Stimulated activated memory B cell treated with anti-CD40 and anti-IgM and Interleukin-4, amounts not matched to agents 10 μg/mL and 1 μg/mL and 100 μg/mL, for 72 hours (primary cell): Measurements from ENCODE around the gene LPP.

Experiments used
- ATAC-seq: fragments of 150-1000 bp; cut with Tn5 transposase; 2 replicates; pipeline ENCODE4 v1.10.0; 2021
- H3K27ac Mint-ChIP-seq: one replicate; pipeline ENCODE4 v1.8.0; 2022; ENCODE audit warnings: mild to moderate bottlenecking, mixed read lengths
- H3K27me3 Mint-ChIP-seq: one replicate; pipeline ENCODE4 v1.8.0; 2022; ENCODE audit warnings: mixed read lengths
- H3K36me3 Mint-ChIP-seq: one replicate; pipeline ENCODE4 v1.8.0; 2022; ENCODE audit warnings: mixed read lengths
- H3K4me1 Mint-ChIP-seq: one replicate; pipeline ENCODE4 v1.8.0; 2022; ENCODE audit warnings: mixed read lengths
- H3K4me3 Mint-ChIP-seq: one replicate; pipeline ENCODE4 v1.8.0; 2022; ENCODE audit warnings: mild to moderate bottlenecking, moderate library complexity, mixed read lengths
- H3K9me3 Mint-ChIP-seq: one replicate; pipeline ENCODE4 v1.8.0; 2022; ENCODE audit warnings: mixed read lengths

LPP gene

DNA sequence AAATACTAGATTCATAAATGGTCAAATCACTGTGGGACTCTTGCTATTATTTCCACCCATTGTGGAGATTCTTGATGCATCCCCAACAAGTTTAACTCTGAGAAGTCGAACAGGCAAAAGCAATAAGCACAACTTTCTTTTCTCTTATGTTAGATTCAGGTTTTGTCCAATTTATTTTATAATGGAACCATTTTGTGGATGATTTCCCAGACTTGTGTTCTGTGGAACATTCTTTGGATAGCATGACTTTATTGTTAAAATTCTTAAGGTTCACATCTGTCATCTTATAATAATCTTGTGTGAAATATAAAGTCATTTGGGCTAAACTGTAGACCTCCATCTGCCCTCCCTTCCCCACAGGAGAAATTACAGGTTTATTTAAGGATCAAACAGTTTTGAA is 213.7 kb downstream of the LPP start:
- Mint-ChIP-seq H3K4me1 (peaks cover 35% of the 10 kb centered on the region), H3K9me3 (no peaks in the 10 kb centered on the region), H3K27me3 (no peaks in the 10 kb centered on the region), H3K27ac (no peak overlapping the region), H3K4me3 (no peak overlapping the region), H3K36me3 (no peaks in the 10 kb centered on the region)
- ATAC-seq: no peak

DNA sequence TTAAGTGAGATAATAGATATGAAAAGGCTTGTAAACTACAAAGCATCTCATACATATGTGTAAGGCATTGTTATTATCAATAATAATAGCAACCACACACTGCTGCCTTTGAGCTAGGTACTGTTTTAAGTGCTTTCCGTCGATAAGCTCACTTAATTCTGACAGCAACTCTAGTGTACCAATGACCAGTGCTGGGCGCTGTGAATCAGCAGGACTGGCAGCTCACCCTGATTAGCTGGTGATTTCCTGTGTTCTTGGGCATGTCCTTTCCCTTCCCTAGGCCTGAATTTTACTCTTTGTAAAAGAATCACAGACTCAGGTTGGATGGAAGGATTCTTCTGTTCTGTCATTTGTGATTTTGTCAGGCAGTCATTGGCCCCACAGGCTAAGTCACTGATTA is 215.6 kb downstream of the LPP start:
- Mint-ChIP-seq H3K9me3 (no peaks in the 10 kb centered on the region), H3K27me3 (no peaks in the 10 kb centered on the region), H3K36me3 (no peaks in the 10 kb centered on the region), H3K4me1 (peaks cover 30% of the 10 kb centered on the region), H3K4me3 (no peak overlapping the region), H3K27ac (peak overlapping the region; percentile 50)
- no peak for ATAC-seq

- Mint-ChIP-seq H3K4me1 (peaks cover 30% of the 10 kb centered on the region), H3K27ac (no peak overlapping the region), H3K9me3 (no peaks in the 10 kb centered on the region), H3K4me3 (no peak overlapping the region), H3K36me3 (peaks cover under 1% of the 10 kb centered on the region), H3K27me3 (no peaks in the 10 kb centered on the region)
- ATAC-seq: peak; percentile 53
Measured at GRCh38 chr3:188370081-188370830, 216.3 kb downstream of the LPP start.

- Mint-ChIP-seq H3K9me3 (peaks cover 5% of the 10 kb centered on the region), H3K36me3 (peaks cover 35% of the 10 kb centered on the region), H3K4me1 (peaks cover 40% of the 10 kb centered on the region), H3K4me3 (no peak overlapping the region), H3K27me3 (no peaks in the 10 kb centered on the region), H3K27ac (no peak overlapping the region)
- ATAC-seq: no peak
Measured at GRCh38 chr3:188378786-188379185, 224.8 kb downstream of the LPP start.

- ATAC-seq: no peak
- Mint-ChIP-seq H3K9me3 (peaks cover 10% of the 10 kb centered on the region), H3K36me3 (peaks cover 40% of the 10 kb centered on the region), H3K4me1 (peaks cover 50% of the 10 kb centered on the region), H3K27me3 (no peaks in the 10 kb centered on the region), H3K27ac (peak overlapping the region; percentile 7), H3K4me3 (no peak overlapping the region)
Measured at GRCh38 chr3:188380252-188380651, 226.3 kb downstream of the LPP start.

GRCh38 chr3:188380722-188381121 is 226.8 kb downstream of the LPP start:
- peaks cover 35% of the 10 kb centered on the region for H3K36me3 Mint-ChIP-seq
- peaks cover 50% of the 10 kb centered on the region for H3K4me1 Mint-ChIP-seq
- H3K4me3 Mint-ChIP-seq: no peak overlapping the region
- no peaks in the 10 kb centered on the region for H3K27me3 Mint-ChIP-seq
- no peak overlapping the region for H3K27ac Mint-ChIP-seq
- H3K9me3 Mint-ChIP-seq: peaks cover 10% of the 10 kb centered on the region
- ATAC-seq: no peak

DNA sequence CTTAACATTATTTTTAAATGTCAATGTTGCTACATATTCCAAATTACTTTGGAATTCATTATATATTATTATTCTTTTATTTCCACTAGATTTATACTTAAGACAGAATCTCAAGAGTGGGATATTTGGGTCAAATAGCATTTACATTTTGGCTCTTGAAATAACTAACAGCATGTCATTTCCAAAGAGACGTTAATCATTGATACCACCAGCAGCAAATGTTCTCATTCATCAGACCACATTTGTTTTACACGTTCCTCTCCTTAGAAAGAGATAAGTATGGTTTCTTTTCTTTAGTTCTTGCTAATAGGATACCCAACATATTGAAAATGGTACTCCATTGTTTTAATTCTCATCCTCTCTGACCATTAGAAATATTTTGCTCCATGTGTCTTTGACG is 229.8 kb downstream of the LPP start:
- peaks cover 7% of the 10 kb centered on the region for H3K9me3 Mint-ChIP-seq
- peaks cover 20% of the 10 kb centered on the region for H3K36me3 Mint-ChIP-seq
- H3K4me3 Mint-ChIP-seq: no peak overlapping the region
- peak overlapping the region; percentile 43 for H3K27ac Mint-ChIP-seq
- H3K27me3 Mint-ChIP-seq: no peaks in the 10 kb centered on the region
- ATAC-seq: no peak
- H3K4me1 Mint-ChIP-seq: peaks cover 64% of the 10 kb centered on the region

DNA sequence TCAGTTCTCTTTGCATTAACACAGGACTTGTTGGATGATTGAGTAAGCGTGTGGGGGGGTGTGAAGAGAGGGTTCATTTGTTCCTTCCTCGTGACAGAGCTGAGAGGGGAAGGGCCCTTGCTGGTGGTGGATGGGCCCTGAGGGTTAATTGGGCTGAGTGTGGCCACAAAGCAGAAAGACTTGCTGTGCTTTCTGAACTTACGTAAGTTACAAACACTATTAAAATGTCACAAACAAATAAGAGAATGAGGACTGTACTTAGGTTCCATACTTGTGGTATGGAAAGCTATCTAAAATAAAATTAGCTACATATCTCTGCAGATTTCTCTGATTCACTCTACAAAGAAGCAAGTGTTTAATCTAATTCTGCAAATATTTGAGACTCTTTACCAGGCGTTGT is 231.3 kb downstream of the LPP start:
- H3K9me3 Mint-ChIP-seq: peaks cover 5% of the 10 kb centered on the region
- H3K4me1 Mint-ChIP-seq: peaks cover 67% of the 10 kb centered on the region
- ATAC-seq: no peak
- H3K27me3 Mint-ChIP-seq: no peaks in the 10 kb centered on the region
- peak overlapping the region; percentile 53 for H3K27ac Mint-ChIP-seq
- peaks cover 12% of the 10 kb centered on the region for H3K36me3 Mint-ChIP-seq
- no peak overlapping the region for H3K4me3 Mint-ChIP-seq

DNA sequence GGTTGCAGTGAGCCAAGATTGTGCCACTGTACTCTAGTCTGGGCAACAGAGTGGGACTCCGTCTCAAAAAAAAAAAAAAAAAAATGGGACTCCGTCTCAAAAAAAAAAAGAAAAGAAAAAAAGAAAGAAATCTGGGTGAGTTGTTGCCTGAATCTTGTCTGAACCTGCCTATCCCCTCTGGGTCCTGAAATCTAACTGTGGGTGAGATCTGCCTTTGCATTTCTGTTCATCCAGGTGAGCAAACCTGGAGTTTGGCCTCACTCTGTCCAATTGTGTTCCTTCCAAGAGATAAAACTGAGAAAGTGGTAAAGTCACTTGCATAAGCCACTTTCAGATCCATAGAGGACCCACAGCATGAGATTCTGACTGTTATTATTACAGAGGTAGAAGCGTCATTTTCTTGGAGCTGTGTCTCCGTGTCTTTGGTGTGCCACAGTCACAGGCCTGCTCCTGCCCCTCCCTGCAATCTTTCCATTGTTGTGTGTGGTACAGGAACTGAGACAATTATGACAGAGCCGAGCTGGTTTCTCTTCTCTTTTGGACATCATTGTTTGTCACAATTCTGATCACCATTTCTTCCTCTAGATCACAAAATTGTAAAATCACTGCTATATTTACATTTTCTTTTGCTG is 235.9 kb downstream of the LPP start:
- H3K4me1 Mint-ChIP-seq: peaks cover 69% of the 10 kb centered on the region
- H3K4me3 Mint-ChIP-seq: peak overlapping the region; percentile 57
- peak overlapping the region; percentile 99 for H3K27ac Mint-ChIP-seq
- no peaks in the 10 kb centered on the region for H3K27me3 Mint-ChIP-seq
- no peaks in the 10 kb centered on the region for H3K9me3 Mint-ChIP-seq
- no peaks in the 10 kb centered on the region for H3K36me3 Mint-ChIP-seq
- peak; percentile 99 for ATAC-seq

GRCh38 chr3:188390343-188390718 is 236.4 kb downstream of the LPP start:
- Mint-ChIP-seq H3K36me3 (no peaks in the 10 kb centered on the region), H3K27me3 (no peaks in the 10 kb centered on the region), H3K27ac (peak overlapping the region; percentile 99), H3K4me1 (peaks cover 64% of the 10 kb centered on the region), H3K9me3 (no peaks in the 10 kb centered on the region), H3K4me3 (peak overlapping the region; percentile 57)
- peak; percentile 64 for ATAC-seq

DNA sequence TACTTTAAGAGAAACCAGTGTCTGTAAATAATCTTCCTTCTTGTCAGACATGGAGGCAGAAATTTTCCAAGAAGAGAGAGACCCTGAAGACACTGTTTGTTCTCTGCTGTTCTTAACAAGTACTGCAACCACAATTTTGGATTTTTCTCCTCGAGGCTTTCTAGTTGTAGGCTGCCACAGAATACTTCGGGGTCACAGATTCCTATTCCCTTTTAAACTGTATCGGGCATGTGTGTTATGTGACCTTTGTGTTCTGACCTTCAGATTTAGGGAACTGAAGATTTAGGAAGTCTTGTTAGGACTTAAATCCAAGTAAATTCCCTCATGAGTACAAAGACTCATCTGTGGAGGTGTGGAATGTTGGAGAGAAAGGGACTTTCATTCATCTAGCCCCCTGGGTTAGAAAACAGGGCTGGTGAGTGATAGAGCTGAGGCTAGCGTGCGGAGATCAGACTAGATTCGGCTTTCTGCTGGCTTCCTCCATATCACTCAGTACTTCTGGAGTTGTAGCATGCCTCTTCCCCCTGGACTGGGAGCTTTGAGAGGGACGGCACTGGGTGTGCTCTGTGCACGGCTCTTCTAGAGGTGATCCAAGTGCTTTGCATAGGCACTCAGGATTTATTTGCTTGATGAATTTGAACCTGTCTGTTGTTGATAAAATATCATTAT is 237.0 kb downstream of the LPP start:
- peak overlapping the region; percentile 57 for H3K4me3 Mint-ChIP-seq
- ATAC-seq: no peak
- H3K9me3 Mint-ChIP-seq: no peaks in the 10 kb centered on the region
- peaks cover 58% of the 10 kb centered on the region for H3K4me1 Mint-ChIP-seq
- no peaks in the 10 kb centered on the region for H3K27me3 Mint-ChIP-seq
- H3K27ac Mint-ChIP-seq: peak overlapping the region; percentile 99
- H3K36me3 Mint-ChIP-seq: no peaks in the 10 kb centered on the region

DNA sequence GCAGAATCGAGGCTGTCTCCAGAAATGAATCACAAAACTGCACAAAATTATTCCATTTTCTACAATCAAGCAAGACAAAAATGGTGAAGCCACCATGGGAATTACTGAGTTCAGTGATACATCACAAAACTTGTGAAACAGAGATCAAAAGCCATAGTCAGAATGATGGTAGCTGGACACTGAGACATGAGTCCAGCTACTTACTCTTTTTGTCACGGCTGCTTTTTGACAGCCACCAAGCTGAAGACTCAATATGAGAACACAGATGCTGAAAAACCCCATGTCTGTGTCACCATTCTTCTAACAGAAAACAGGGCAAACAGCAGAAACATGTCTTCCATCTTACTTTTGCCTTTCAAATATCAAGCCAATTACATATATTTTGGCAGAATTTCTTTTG is 237.6 kb downstream of the LPP start:
- no peaks in the 10 kb centered on the region for H3K36me3 Mint-ChIP-seq
- ATAC-seq: no peak
- H3K4me1 Mint-ChIP-seq: peaks cover 55% of the 10 kb centered on the region
- no peak overlapping the region for H3K4me3 Mint-ChIP-seq
- no peaks in the 10 kb centered on the region for H3K27me3 Mint-ChIP-seq
- H3K9me3 Mint-ChIP-seq: no peaks in the 10 kb centered on the region
- peak overlapping the region; percentile 99 for H3K27ac Mint-ChIP-seq

- Mint-ChIP-seq H3K27me3 (no peaks in the 10 kb centered on the region), H3K36me3 (no peaks in the 10 kb centered on the region), H3K9me3 (no peaks in the 10 kb centered on the region), H3K27ac (peak overlapping the region; percentile 99), H3K4me3 (no peak overlapping the region), H3K4me1 (peaks cover 60% of the 10 kb centered on the region)
- no peak for ATAC-seq
Measured at GRCh38 chr3:188392076-188392475, 238.1 kb downstream of the LPP start.

DNA sequence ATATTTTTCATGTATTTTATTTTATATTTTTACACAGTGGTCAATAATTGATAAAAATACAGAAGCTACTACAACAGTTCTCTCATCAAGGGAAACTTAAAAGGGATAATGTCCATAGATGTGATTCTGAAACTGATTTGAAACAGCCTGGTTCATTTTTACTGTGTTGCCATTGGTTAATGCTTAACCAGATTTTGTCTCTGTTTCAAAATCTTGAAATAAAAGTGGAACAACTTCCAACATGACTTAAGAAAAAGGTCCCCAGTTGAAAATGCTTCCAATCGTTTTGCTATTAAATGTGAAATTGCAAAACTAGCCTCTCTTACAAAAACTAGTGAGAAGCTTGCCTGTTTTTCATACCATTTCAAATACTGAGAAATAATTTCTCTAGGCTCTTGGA is 240.7 kb downstream of the LPP start:
- Mint-ChIP-seq H3K4me1 (peaks cover 67% of the 10 kb centered on the region), H3K4me3 (no peak overlapping the region), H3K27me3 (no peaks in the 10 kb centered on the region), H3K9me3 (peaks cover 5% of the 10 kb centered on the region), H3K36me3 (peaks cover 7% of the 10 kb centered on the region), H3K27ac (no peak overlapping the region)
- ATAC-seq: no peak

DNA sequence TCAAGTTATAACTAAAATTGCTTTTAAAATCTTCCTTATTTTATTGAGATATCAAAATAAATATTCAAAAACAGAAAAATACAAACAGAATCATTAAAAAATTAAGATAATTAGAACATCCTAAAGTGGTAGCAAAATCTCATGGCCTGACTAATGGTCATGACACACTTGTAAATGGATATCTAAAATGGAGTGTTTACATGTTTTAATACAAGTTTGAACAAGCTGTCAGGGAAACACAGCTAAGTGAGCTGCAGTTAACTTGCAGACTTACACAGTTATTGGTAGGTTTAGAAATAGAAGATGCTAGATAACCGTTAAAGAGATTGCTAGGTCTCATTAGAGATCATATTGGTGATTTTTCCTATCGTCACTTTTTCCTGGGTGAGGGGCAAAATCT is 242.3 kb downstream of the LPP start:
- peaks cover 67% of the 10 kb centered on the region for H3K4me1 Mint-ChIP-seq
- H3K4me3 Mint-ChIP-seq: no peak overlapping the region
- H3K36me3 Mint-ChIP-seq: peaks cover 7% of the 10 kb centered on the region
- H3K9me3 Mint-ChIP-seq: peaks cover 5% of the 10 kb centered on the region
- no peak for ATAC-seq
- no peaks in the 10 kb centered on the region for H3K27me3 Mint-ChIP-seq
- peak overlapping the region; percentile 84 for H3K27ac Mint-ChIP-seq

GRCh38 chr3:188396900-188397299 is 242.9 kb downstream of the LPP start:
- H3K27me3 Mint-ChIP-seq: no peaks in the 10 kb centered on the region
- H3K36me3 Mint-ChIP-seq: peaks cover 7% of the 10 kb centered on the region
- no peak for ATAC-seq
- peak overlapping the region; percentile 55 for H3K4me3 Mint-ChIP-seq
- H3K27ac Mint-ChIP-seq: peak overlapping the region; percentile 84
- H3K9me3 Mint-ChIP-seq: peaks cover 5% of the 10 kb centered on the region
- peaks cover 67% of the 10 kb centered on the region for H3K4me1 Mint-ChIP-seq
